Fibroblast of skin of left quadriceps (primary cell): ENCODE data around the gene ERC2.
"Not testable (repeated sequence)": the region's sequence is repeated elsewhere in the genome, so short reads cannot be mapped to it uniquely, and the experiment has no call there.

Source experiments
- DNase-seq, 2 experiments: peaks; one replicate each; pipeline ENCODE4 v3.0.0-alpha.2; 2013; ENCODE audit warnings: low read depth in 2 of 2

ERC2 gene

DNA sequence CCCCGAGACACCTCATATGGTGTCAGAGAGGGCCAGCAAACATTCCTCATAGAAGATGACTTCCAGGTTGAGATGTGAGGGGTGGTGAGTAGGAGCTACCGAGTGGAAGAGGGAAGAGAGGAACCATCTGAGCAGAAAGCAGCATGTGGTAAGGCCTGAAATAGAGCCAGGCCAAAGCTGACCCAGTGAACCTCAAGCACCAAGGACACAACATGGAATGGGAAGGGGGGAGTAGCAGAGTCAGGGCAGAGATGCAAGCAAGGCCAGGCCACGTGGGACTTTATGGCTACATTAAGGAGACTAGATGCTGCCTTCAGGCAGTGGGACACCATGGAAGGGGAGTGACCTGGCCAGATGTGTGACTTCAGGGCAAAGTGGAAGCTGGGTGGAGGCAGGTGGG, 942.8 kb downstream of the ERC2 start:
- DNase-seq = no peak

- DNase-seq = peak; percentile 74 to 75
Observed at GRCh38 chr3:55524565-55525244, 943.6 kb downstream of the ERC2 start.

DNA sequence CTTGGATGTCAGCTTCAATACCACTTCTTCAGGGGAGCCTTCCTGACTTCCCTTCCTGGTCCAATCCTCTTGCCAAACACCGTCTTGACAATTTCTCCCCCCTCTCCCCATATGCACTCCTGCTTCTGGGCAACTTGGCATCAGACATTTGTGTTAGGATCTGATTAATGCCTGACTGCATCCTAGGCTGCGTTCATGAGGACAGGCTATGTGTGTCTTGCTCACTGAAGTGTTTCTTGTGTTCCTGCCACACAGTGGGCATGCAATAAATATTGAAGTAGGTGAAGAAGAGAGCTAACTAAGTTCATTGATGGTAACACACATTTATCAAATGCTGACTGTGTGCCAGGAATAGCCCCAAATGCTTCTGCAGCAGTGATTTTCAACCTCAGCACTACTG, 944.8 kb downstream of the ERC2 start:
- DNase-seq = no peak

DNA sequence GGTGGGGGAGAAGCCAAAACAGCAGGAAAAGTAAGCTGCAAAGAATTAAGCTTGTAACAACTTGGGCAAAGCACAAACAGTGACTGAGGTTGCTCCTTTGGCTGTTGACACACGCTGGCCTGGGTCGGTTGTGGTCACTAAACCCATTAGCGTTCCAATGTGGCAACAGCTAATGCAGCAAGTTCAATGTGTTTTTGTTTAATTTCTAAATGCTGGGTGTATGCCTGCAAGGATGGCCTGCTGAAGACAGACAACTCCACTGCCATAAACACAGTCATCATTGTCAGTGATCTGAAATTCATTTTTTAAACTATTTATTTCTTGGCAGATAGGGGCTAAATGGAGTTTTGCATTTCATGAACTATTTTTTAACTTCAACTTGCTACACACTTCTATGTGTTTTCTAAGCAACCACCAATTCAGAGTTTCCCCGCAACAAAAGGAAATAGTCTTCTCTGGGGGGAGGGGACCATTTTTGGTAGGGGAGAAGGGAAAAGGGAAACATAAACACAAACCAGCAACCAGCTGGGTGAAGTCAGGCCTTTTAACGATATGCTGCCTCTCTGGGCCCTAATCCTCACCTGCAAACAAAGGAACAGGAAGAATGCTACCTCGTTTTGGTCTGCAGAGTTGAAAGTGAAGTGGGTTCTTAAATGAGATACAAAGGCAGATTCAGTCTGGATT, 946.4 kb downstream of the ERC2 start:
- peak; percentile 79 for DNase-seq

GRCh38 chr3:55521064-55521737, 947.1 kb downstream of the ERC2 start:
- no peak for DNase-seq

DNA sequence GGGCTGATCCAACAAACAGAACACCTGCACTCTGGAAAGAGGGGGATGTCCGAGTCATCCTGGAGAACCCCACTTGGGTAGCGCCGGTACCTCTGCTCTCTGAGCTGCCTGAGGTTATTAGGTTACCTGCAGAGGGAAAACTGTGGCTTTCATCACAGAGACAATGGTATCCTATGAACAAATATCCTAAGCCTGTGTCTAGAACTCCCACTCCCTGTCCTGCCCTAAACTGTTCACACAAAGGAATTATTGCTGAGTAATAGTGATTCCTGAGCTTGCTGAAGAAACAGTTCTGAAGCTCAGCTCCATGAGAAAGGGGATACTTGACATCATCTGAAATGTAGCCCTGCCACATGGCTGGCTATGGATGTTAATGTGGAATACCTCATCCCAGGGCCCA, 949.2 kb downstream of the ERC2 start:
- DNase-seq = peak in 1 of 2 experiments; percentile 33

DNA sequence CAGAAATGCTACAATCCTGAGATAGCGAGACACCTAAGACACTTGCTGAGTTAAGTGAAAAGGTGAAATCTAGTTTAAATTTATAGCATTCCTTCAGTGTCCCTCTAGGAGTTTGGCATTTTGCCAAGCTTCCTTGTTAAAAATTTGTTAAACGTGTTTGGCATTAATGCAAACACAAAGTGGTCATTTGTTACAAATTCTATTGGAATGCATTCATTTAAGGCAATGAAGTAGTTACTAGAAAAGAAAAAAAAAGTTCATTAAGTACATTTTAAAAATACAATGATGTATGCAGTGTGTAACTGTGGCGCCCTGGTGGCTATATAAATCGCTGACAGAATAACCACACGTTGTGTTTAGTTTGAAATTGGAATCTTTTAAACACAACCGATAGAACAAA, 949.8 kb downstream of the ERC2 start:
- DNase-seq = peak; percentile 57 to 59

DNA sequence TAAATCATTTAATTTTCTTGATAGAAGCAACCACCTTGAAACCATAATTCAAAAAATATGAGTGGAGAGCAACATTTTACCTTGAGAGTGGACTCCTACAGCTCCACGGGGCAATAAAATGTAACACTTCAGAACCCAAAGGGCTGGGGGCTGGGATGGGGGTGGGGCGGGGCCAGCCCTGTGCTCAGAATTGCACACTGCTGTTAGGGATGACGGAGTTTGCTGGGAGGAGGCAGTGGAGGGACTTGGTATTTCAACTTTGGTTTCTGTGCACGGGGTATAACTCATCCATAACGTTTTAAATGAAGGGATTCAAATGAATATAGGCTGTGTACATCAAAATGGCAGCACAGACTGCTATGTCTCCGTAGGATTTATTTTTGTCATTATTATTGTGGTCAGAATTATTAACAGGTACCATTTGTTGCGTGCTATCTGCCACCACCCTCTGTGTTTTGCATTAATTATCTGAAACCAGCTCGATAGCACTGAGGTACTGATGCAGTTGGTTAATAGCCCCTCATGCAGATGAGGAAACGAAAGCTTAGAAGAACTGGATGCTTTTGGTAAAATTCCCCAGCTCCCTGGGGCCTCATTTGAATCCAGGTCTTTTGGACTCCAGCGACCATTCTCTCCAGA, 951.8 kb downstream of the ERC2 start:
- no peak for DNase-seq

DNA sequence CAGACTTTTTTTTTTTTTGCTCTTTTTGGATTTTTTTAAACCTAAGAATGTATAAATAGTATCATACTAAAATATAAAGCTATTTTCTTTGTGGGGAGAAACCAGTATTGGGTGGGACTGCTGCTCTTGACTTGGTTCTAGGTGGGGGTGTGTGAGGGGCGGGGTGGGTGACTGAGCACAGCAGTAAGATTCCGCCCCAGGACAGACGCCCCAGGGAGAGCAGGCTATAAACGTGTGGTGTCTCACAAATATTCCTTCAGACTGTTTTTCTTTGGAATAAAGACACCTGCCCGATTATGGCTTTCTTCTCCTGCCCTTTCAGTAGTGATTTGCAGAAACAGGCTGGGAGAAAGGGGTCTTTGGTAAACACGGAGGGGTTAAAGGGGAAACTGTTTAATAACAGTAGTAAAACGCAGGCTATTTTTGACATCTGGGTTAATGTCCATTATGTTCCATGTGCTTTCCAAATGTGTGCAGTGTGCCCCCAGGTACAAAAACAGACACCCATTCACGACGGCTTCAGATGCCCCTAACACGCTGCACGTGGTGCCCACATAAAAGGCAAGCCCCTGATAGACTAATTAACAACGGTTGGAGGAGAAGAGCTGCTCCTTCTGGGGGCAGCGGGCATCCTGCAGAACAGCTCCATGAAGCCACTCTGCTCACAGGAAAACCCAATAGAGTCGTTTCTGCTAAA, 952.6 kb downstream of the ERC2 start:
- no peak for DNase-seq

DNA sequence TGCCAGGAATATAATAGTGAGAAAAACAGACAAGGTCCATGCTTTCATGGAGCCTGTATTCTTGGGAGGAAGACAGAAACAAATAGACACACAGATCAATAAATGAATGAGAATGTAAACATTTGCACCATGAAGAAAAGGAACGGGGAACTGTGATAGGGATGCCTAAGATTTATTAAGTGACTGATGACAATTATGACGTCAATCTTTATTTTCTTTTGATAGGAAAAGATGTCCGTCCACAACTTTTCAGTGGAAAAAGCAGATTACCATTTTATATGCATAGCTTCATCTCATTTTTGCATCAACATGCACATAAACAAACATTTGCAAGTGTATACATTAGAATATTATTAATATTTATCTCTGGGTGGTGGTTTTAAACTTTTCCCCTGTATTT, 953.3 kb downstream of the ERC2 start:
- no peak for DNase-seq

DNA sequence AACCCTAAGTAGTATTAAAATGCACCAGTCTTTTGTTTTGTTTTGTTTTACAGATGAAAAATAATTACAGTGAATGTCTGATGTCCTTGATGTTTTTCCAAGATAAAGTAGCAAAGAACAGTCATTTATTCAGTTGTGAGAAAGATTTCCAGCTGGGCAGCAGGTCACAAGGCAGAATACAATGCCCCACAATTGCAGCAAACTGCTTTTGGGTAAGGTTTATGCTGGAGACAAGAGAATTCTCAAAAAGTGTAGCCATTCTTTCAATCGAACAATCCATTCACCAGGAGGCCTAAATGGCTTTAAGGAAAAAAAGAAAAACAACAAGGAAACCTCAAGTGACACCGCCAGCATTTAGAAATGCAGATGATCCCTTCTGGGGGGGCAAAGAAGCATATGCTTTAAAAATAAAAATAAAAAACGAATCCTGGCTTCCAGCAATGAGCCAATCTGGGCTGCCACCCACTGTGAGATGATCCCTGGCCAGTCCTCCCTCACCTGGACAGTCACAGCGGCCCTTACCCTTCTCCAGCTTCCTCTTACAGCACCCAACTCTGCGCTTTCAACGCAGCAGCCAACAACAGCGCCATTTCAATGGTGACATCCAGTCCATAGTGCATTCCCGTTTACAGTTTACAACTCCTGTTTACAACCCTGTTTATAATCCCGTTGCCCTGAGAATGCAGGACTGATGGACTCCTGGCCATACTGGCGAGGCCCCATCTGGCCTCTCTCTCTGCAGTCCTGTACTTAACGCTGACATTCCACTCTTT, 955.5 kb downstream of the ERC2 start:
- DNase-seq = no peak

- DNase-seq = peak; percentile 61
Observed at GRCh38 chr3:55511895-55512570, 956.2 kb downstream of the ERC2 start.

- DNase-seq = no peak
Observed at GRCh38 chr3:55508335-55508734, 959.9 kb downstream of the ERC2 start.

GRCh38 chr3:55507808-55508207, 960.5 kb downstream of the ERC2 start:
- no peak for DNase-seq

DNA sequence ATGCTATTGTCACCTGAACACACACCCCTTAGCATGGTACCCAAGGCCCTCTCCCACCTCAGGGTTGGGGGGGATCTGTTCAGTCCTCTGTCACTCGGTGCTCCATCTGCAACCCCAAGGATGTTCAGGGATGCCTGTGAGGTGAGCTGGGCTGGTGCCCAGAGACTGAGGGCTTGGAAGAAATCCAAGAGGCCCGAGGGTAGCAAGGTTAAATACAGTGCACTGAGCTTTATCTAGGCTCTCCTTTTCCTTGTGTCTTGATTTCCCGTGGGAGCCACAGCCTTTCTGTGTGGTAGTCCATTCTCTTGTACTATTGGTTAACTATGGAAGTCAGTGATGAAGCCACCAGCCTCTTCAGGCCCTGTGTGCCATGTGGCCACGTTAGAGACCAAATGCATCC, 962.5 kb downstream of the ERC2 start:
- no peak for DNase-seq

DNA sequence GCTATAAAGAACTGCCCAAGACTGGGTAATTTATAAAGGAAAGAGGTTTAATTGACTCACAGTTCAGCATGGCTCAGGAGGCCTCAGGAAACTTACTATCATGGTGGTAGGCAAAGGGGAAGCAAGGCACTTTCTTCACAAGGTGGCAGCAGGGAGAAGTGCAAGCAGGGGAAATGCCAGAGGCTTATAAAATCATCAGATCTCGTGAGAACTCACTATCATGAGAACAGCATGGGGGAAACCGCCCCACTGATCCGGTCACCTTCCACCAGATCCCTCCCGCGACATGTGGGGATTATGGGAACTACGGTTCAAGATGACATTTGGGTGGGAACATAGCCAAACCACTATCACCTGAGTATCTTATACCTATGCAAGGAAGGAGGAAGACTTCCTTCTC, 963.2 kb downstream of the ERC2 start:
- DNase-seq = not testable (repeated sequence)

DNA sequence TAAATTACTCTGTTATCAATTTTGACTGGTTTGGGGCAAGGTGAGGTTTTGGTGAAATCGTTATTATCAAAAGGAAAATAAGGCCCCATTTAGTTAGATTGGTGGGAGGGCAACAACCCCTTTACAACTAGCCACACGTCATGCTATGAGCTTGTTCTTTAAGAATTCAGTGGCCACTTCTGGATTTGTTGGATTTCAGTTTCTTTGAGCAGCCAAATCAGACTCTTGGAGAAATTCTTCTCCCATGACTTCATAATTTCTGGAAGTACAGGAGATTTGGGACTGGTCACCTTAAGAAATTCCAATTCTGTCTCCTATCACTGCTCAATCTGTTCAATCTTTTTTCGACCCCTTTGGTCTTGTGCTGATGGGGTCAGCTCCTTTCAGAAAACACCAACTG, 966.4 kb downstream of the ERC2 start:
- no peak for DNase-seq

DNA sequence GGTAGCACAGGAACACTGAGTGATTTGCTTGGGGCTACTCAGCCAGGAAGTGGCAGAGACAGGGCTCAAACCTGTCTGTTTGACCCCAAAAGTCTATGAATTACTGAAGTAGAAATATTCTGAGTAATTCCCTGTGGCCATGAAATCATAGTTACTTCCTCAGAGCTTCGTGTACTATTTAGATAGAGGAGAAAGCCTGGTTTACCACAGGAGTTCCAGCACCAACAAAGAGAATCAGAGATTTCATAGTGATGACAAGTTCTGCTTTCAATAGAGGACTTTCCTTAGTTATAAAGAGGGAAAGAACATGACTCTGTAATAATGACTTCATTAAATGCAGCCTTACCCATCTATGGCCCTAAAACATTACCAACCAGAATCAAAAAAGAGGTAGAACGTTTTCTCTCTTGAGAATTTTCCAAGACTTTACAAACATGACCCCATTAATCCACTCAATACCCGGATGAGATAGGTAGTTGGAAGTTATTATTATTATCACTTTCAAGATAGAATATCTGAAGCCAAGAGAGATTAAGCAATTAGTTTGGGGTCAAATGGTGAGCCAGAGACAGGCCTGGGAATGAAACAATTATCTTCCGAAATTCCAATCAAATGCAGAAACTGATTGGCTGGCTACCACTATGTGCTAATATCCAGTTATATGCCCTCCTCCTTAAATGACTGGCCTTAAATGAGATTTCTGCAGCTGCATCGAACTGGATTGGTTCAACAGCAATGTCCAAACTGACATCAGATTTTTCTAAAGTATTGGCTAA, 967.5 kb downstream of the ERC2 start:
- DNase-seq = no peak

DNA sequence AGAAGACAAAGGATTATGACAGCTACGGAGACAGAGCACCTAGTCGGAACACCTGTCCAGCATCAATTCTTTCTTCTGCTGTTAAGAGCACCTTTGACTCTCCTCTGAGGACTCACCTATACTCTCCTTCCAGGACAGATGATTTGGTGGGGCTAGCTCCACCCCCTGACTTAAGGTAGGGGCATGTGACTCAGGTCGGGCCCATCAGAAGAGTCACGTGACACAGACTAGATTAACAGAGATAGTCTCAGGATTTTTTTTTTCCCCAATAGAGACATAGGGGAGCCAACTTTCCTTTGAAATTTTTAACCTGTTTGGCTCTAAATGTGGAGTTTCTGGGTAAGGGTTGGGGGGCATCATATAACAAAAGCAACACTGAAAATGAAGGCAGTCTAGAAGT, 969.7 kb downstream of the ERC2 start:
- no peak for DNase-seq

GRCh38 chr3:55497250-55497649, 971.0 kb downstream of the ERC2 start:
- DNase-seq = no peak
